Left lung (tissue), 10 donors: Measurements from ENCODE around the gene WLS. TPM values are rescaled to one million over a fixed set of nuclear protein-coding genes. Genes with fewer than 3 reads are reported as not detected.
A peak's percentile ranks its signal among the peaks of the same experiment; 100 is the strongest.
"Not testable (repeated sequence)": the region's sequence is repeated elsewhere in the genome, so short reads cannot be mapped to it uniquely, and the experiment has no call there.

ENCODE experiments used
- ATAC-seq: fragments of 200-7000 bp; cut with Tn5 transposase; one replicate; pipeline ENCODE4 v1.9.1; 2020; ENCODE audit warnings: moderate library complexity
- DNase-seq, 4 donors: peaks; one replicate each; pipeline ENCODE4 v3.0.0-alpha.2; 2013 to 2020
- H3K27ac ChIP-seq, 2 donors: fragments of 200-600 bp; sonication (generic) in 1 of 2; one replicate each; pipeline versions ENCODE4 v1.5.0 to v1.8.0; 2020 to 2021
- H3K27me3 ChIP-seq, 2 donors: fragments of 200-600 bp; sonication (generic) in 1 of 2; one replicate each; pipeline versions ENCODE4 v1.5.0 to v1.8.0; 2020 to 2021
- H3K36me3 ChIP-seq, 2 donors: fragments of 200-600 bp; sonication (generic) in 1 of 2; one replicate each; pipeline versions ENCODE4 v1.5.0 to v1.8.0; 2020 to 2021
- H3K4me1 ChIP-seq, 2 donors: fragments of 200-600 bp; one replicate each; pipeline ENCODE4 v1.8.0; 2021
- H3K4me3 ChIP-seq, 2 donors: fragments of 200-600 bp; sonication (generic) in 1 of 2; one replicate each; pipeline versions ENCODE4 v1.5.0 to v1.8.0; 2020 to 2021; ENCODE audit warnings: mild to moderate bottlenecking in 1 of 2
- H3K9me3 ChIP-seq, 2 donors: fragments of 200-600 bp; sonication (generic) in 1 of 2; one replicate each; pipeline versions ENCODE4 v1.5.0 to v1.8.0; 2020 to 2021
- CTCF ChIP-seq, 2 donors: fragments of 200-600 bp; sonication (generic) in 1 of 2; IDR thresholded peaks; one replicate each; pipeline versions ENCODE4 v1.5.0 to v1.8.0; 2021; ENCODE audit warnings: antibody characterized with exemption in 2 of 2
- intact Hi-C, 2 donors: fragments of 100-400 bp; cut with DNase I; formaldehyde crosslinking; loops; one replicate each; pipeline versions ENCODE4 v1.11.2 to v1.14.2; 2022
- polyA plus RNA-seq, 6 donors: library from polyadenylated mRNA; unstranded; fragments of 120-200 nt; gene quantifications; one replicate each; pipeline ENCODE4 v1.2.1, GENCODE V29; 2013; ENCODE audit not compliant: insufficient read length in 6 of 6
- total RNA-seq, 2 donors: library from RNA; stranded (reverse); fragmentation: NEBNext Ultra II Directional; extraction: Animal tissue kit (Norgen Biotek cat#: 25700); gene quantifications; one replicate each; pipeline ENCODE4 v1.2.1, GENCODE V29; 2021
- donor health status: DM: no; HTN: yes; CAD: no.
- donor health status: DM: no; HTN: no; CAD: no.

The WLS gene
- total and polyA plus RNA-seq, 8 donors: 85.7 to 176 (median 137) TPM

- intact Hi-C loops: no loop called here
- H3K9me3 ChIP-seq: peaks cover 0 to 3% of the 10 kb centered on the region in 2 donors
- H3K27ac ChIP-seq: peak overlapping the region; percentile 45 to 65
- DNase-seq (peak in 2 of 4 donors; percentile 35 to 74), ATAC-seq (peak; percentile 16)
- TF ChIP-seq CTCF (IDR thresholded peaks at IDR 0.05): no peak
- no peaks in the 10 kb centered on the region for H3K27me3 ChIP-seq
- H3K4me3 ChIP-seq: no peak overlapping the region
- no peaks in the 10 kb centered on the region for H3K36me3 ChIP-seq
- peaks cover 23 to 30% of the 10 kb centered on the region in 2 donors for H3K4me1 ChIP-seq
Measured at GRCh38 chr1:68175621-68176398, 56.5 kb downstream of the WLS start.

GRCh38 chr1:68174738-68175113, 57.6 kb downstream of the WLS start:
- H3K36me3 ChIP-seq: no peaks in the 10 kb centered on the region
- TF ChIP-seq CTCF (IDR thresholded peaks at IDR 0.05): no peak
- DNase-seq: no peak
- intact Hi-C loops: no loop called here
- peaks cover 23 to 30% of the 10 kb centered on the region in 2 donors for H3K4me1 ChIP-seq
- ATAC-seq: peak; percentile 30
- no peaks in the 10 kb centered on the region for H3K27me3 ChIP-seq
- peak overlapping the region in 1 of 2 donors; percentile 65 for H3K27ac ChIP-seq
- peaks cover 0 to 3% of the 10 kb centered on the region in 2 donors for H3K9me3 ChIP-seq
- no peak overlapping the region for H3K4me3 ChIP-seq

GRCh38 chr1:68173936-68174737, 58.2 kb downstream of the WLS start:
- H3K36me3 ChIP-seq: no peaks in the 10 kb centered on the region
- no peak for TF ChIP-seq CTCF (IDR thresholded peaks at IDR 0.05)
- H3K27ac ChIP-seq: peak overlapping the region; percentile 46 to 65
- H3K4me1 ChIP-seq: peaks cover 23 to 30% of the 10 kb centered on the region in 2 donors
- intact Hi-C loops: no loop called here
- no peaks in the 10 kb centered on the region for H3K27me3 ChIP-seq
- ATAC-seq (peak; percentile 77), DNase-seq (peak in 3 of 4 donors; percentile 51 to 83 (median 73))
- peaks cover 0 to 3% of the 10 kb centered on the region in 2 donors for H3K9me3 ChIP-seq
- H3K4me3 ChIP-seq: no peak overlapping the region

GRCh38 chr1:68173283-68173935, 58.9 kb downstream of the WLS start:
- H3K36me3 ChIP-seq: no peaks in the 10 kb centered on the region
- intact Hi-C loops: no loop called here
- no peaks in the 10 kb centered on the region for H3K27me3 ChIP-seq
- H3K27ac ChIP-seq: peak overlapping the region; percentile 46 to 65
- H3K9me3 ChIP-seq: peaks cover 0 to 3% of the 10 kb centered on the region in 2 donors
- H3K4me1 ChIP-seq: peaks cover 23 to 30% of the 10 kb centered on the region in 2 donors
- ATAC-seq: peak; percentile 34
- no peak for DNase-seq
- H3K4me3 ChIP-seq: no peak overlapping the region
- TF ChIP-seq CTCF (IDR thresholded peaks at IDR 0.05): no peak

GRCh38 chr1:68171795-68172194, 60.5 kb downstream of the WLS start:
- H3K36me3 ChIP-seq, intact Hi-C loops, DNase-seq, H3K9me3 ChIP-seq, H3K4me3 ChIP-seq, H3K27me3 ChIP-seq, ATAC-seq, H3K27ac ChIP-seq: not testable (repeated sequence)
- peaks cover 13 to 19% of the 10 kb centered on the region in 2 donors for H3K4me1 ChIP-seq
